HG03108 (cell line): ENCODE data around the gene CHST3.

Source experiments
- ATAC-seq: cut with Tn5 transposase; IDR thresholded peaks from one replicate; pipeline ENCODE4 v1.9.1; 2021; ENCODE audit warnings: moderate library complexity; ENCODE audit not compliant: unreplicated experiment

Gene CHST3

DNA sequence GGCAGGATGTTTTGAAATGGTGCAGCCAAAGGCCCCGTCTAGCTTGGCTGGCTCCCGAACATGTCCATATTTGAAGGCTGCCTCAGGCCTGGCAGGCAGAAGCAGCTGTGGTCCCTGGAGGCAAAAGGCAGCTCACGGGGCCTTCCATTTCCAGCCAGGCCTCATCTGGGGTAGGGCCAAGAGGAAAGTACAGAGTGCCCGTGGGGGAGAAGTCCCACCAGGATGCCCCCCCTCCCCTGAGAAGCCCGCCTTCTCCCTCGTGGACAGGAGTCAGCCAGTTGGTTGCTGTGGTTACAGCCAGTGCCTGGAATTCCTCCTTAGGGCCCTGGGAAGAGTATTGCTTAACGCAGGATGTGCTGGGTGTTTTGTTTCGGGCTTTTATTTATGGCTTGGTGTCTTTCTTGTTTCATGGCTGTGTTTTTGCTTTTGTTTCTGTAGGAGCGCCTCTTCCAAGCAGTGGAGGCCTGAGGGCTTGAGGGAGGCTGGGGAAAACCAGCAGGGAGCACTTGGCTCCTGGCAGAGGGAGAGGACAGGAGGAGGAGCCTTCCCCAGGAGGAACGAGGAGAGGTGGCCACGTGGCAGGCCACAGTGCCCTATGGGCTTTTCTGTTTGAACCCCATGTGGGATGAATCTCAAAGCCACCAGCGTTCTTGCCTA lies 45.4 kb downstream of the CHST3 start:
- no peak for ATAC-seq

DNA sequence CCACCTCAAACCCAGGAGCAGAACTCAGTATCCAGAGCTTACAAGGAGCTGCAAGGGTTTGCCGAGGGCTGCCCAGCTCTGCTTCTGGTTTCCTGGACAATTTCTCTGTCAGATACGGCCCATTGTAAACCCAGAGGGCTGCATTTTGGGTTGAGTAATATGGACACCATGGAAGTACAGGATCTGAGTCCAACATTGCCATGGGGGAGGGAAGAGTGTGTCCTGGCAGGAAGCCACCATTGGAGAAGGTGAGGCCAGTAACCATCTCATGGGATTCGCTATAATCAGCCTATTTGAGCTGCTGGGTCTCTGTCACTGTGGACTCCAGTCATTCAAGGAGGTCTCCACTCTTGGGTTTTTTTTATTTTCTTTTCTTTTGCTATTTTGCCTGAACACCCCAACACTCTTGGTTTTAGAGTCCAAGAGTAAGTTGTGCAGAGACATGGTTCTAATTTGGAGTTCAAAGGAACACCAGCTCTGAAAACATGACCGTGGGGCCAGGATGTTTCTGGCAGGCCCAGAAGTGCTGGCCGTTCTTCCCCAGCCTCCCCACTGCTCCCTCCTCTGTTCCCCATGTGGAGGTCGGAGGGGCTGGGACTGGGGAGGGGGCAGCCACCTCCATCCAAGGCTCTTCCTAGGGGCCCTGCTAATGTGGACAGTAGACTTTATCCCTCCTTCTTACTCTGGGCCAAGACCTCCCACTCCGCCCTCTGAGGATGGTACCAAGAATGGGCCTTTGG lies 46.2 kb downstream of the CHST3 start:
- no peak for ATAC-seq

DNA sequence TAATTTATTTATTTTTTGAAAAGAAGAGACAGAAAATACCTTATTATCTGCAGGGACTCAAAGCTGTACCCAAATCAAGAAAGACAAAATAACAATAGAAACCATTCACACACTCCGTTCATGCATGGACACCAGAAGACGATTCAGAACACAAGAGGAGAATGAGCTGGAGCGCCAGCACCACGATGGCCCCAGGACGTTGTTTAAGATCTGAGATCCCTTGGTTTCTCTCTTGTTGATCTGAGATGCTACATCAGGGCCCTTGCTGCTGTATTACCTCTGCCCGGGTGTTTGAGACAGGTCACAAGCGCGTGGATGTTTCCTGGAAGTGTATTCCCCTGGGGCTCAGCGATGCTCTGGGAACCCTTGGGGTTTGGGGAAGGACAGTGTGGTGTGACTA lies 46.8 kb downstream of the CHST3 start:
- no peak for ATAC-seq

DNA sequence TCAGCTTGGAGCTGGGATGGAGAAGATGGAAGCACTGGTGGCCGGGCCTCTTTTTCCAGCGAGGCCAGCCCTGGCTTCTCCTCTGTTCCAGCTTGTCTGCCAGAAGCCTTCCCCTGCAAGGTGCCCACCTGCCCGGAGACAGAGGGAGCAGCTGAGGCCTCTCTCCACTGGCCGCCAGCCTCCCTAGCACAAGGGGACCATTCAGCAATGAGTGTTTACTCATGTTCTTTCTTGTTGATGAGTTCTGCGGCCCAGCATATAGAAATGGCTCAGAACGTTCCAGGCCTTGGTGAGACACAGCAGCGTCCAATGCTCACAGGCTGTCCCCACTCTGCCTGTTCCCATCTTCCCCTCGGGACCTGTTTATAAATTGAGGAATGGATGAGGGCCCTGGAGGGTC lies 47.3 kb downstream of the CHST3 start:
- ATAC-seq = no peak

DNA sequence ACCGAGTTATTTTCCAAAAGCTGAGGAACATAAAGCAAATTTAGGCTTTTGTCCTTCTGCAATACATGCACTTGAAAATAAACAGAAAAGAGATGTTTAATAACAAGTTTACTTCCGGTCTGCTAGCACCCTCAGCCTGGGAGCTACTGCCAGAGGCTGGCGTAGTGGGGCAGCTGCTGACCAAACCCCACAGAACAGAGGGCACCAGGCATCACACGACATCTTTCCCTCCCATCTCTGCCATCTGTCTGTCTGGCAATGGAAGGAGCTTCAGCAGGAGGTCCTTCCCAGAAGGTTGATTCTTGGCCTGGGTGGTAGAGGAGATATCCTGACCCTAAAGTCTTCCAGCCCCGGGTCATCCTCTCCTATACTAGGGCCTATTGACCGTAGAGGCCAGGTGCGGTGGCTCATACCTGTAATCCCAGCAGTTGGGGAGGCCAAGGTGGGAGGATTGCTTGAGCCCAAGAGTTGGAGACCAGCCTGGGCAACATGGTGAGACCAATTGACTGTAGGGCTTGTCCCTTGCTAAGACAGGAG lies 47.8 kb downstream of the CHST3 start:
- ATAC-seq = no peak

DNA sequence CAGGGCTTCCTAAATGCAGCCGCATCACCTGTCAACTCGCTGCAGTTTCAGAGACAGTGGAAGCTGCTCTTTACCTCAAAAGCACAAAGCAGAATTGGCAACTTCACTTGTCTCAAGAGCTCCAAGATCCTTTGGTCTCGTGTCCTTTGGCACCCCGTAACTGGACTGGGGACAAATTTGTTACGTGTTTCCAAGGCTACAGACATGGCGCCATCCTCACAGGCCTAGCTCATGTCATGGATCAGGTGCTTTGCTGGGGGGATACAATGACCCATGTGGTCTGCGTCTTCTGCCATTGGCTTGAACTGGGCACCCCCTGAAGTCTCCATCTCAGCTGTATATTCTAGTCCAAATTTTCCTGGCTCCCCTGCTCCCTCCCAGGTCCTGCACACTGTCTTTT lies 48.6 kb downstream of the CHST3 start:
- no peak for ATAC-seq

DNA sequence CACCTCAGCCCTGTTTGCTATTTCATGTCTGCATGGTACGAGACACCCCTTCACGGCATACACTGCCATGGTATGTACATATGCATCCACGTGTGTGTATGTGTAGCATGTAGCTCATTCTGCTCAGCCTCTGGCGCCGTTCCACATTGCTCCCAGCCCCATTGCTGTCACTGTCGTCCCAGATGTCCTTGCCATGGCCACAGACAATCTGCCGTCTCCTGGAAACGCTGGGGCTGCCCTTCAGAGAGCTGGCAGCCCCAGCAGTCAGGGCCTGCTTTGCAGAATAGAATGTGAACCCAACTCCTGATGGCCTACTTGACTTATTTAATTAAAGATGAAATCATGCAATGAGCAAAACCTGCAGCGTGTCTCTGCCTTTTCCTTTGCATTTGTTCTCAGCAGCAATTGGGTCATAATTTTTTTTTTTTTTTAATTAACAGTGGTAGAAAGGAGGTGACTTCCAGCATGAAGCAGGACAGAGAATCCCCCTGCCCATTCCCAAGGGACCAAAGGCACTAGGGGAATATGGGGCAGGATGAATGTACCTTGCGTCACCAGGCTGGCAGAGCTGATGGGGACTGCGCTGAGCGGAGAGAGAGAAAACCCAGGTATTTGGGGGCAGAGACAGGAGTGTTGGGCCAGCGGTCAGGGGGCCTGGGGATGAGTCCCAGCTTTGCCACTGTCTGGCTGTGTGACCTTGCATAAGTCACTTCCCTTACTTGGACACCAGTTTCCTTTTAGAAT lies 49.2 kb downstream of the CHST3 start:
- ATAC-seq = no peak

DNA sequence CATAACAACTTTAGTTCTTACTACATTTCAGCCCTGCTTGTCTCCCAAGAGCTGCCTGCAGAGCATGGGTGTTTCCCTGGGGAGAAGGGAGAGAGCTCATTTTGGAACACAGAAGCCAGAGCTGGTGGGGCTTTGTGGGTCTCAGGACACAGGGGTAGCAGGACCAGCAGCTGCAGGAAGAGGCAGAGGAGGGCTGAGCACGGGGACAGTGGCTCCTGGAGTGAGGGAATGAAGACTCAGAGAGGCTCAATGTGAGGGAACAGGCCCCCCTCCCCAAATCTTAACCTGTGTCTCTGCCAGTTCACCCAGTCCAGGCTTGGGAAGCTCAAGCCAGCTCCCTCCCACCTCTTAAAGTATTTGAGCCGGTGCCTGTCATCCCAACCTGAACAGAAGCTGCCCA lies 50.0 kb downstream of the CHST3 start:
- ATAC-seq = no peak

DNA sequence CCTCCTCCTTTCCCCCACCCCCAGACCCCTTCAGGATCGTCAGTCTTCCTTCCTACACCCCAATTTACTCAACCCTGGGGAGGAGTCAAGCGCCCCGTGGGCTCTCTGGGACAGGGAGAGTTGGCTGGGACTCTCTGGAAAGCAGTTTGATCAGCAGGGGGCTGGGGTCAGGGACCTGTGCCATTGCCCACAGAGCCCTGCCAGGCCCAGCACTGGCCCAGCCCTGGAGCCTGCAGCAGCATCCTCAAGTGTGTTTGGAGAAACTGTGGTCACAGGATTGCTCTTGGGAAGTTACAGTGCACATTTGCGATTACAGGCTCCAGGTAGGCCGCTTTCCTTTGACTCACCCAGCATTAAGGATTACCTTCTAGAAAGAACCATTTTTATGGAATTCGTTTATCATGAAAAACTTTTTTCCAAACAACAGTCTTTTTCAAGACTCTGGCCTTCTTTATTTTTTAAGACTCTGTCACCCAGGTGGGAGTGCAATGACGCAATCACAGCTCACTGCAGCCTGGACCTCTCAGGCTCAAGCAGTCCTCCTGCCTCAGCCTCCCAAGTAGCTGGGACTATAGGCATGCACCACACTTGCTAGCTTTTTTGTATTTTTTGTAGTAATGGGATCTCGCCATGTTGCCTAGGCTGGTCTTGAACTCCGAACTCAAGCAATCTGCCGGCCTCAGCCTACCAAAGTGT lies 50.7 kb downstream of the CHST3 start:
- no peak for ATAC-seq

DNA sequence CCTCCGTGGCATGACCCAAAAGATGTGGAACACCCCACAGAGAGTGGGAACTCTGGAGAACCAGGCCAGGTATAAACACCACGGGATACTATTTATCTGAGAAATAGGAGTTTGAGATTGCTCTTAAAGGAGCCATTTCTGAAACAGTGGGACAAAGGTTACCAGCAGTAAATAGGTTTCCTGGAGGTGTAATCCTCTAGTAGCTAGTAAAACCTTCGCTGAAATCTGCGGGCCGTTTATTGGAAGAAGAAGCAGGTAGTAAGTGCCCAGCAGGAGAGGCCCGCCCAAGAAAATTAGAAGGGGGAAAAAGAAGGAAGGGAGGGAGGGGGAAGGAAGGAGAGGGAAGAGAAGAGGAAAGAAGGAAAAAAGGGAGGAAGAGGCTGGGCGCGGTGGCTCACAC lies 51.6 kb downstream of the CHST3 start:
- ATAC-seq = no peak

DNA sequence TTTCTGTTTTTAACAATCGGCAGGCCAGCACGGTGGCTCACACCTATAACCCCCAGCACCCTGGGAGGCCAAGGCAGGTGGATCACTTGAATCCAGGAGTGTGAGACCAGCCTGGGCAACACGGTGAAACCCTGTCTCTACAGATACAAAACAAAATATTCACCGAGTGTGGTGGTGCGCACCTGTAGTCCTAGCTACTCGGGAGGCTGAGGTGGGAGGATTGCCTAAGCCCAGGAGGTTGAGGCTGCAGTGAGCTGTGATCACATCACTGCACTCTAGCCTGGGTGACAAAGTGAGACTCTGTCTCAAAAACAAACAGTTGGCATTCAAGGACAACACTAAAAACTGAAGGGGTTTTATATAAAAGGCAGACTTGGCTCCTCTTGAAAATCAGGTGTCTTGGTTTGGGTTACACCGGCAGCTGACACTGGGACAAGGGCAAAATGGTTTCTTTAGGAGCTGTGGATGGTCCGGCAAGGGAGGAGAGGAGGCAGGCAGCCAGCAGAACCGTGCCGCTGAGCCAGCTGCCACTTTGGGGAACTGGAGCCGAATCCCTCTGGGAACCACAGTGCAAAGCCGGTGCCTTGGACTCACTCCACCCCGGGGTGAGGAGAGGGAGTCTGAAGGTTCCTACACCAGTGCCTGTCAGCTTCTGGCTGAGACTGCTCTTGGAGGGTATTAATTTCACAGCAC lies 52.6 kb downstream of the CHST3 start:
- no peak for ATAC-seq

DNA sequence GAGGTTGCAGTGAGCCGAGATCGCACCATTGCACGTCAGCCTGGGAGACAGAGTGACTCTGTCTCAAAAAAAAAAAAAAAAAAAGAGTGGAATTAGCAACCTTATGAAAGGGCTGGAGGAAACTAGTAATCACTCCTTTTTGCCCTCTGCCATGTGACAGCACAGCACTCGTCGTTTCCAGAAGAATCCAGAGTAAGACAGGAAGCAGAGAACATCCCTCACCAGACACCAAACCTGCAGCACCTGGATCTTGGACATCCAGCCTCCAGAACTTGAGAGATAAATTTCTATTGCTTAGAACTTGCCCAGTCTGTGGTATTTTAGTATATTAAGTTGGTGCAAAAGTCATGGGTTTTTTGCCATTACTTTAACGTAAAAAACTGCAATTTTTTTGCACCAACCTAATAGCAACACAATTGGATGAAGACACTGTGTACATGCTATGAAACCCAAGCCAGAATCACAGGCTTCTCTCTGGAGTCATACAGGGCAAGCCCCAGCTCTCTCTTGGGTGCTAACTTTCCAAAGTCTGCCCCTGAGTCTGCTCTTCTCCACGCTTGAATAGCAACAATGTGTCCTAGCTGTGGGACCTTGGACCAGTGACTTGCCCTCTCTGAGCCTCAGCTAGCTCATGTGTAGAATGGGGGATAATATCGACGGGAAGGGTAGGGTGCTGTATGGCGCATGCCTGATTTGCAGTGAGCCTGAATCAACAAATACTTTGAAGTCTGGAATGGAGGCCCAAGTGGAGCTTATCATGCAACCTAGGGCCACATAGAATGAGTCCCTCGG lies 55.1 kb downstream of the CHST3 start:
- no peak for ATAC-seq

DNA sequence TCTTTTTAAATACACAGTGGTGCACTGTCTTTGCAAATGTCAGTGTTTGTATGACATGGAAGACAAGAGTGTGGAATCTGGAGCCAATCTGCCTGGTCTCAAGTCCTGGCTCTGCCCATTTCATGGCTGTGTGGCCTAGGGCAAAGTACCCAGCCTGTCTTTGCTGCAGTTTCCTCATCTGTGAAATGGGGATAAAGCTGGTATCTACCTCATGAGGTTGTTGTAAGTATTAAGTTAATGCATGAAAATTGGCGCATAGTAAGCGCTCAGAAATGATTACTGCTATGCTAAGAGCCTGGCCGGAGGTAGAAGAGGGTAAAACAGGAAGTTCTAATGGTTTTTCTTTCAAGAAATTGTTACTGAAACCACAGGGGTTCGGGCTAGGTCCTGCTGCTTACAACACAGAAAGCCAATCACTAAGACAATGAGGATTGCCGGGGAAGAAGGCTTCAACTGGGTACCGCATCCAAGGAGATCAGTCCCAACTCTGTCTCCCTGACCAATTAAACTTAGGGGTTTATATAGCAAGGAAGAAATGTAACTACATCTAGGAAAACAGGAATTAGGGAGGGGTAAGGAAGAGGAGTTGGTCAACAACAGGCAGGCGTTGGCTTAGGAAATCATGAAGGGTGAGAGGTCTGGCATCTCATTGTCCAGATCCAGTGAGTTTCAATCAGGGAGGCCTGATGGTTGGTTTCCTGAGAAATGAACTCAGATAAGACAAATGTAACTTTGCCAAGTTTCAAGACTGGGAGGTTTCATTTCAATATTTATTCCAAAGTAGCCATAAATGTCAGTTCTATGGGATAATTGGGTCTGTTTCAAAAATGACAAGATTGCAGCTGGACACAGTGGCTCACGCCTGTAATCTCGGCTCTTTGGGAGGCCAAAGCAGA lies 57.0 kb downstream of the CHST3 start:
- ATAC-seq = no peak

DNA sequence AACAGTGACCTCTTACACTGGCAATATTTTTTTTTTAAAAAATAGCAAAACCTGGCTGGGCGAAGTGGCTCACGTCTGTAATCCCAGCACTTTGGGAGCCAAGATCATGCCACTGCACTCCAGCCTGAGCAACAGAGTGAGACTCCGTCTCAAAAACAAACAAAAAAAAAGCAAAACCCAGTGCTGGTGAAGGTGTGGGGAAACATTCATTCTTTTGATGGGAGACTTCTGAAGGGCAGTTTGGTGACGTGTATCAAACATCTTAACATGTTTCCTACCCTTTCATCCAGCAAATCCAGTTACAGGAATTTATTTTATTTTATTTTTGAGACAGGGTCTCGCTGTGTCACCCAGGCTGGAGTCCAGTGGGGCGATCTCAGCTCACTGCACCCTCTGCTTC lies 58.0 kb downstream of the CHST3 start:
- ATAC-seq = no peak

DNA sequence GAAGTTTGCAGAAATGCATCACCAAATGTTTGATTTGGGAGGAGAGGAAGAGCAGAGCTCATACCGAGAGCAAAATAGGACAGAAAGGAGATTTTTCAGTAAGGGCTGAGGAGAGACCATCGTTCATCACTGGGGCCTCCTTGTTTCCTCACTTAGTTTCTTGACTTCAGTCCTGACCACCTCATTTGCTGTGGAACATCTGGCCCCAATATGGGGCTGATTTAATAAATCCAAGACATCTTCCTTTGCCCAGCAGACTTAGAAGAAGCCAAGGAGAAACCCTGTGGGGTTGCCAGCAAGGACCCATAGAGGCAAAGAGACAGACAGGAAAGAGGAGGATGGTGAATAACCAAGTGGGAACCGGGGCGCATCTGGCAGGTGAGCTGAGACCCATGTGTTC lies 60.4 kb downstream of the CHST3 start:
- no peak for ATAC-seq

DNA sequence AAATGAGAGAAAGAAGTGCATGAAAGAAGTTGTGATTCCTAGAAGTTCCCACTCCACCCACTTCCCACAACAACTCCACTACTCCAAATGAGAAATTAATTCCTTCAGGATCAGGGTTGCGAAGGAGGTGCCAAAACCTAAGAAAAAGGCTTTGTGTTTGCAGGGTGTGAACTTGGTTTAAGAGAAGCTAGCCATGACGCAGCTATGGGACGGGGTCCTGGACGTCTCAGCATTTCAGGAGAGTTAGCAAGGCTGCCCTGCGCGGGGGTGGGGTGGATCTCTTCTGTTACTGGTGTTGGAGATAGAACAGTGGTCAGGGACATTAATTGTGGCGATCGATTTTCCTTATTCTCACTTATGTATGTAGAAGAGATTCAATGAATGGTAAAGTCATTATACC lies 61.2 kb downstream of the CHST3 start:
- no peak for ATAC-seq

DNA sequence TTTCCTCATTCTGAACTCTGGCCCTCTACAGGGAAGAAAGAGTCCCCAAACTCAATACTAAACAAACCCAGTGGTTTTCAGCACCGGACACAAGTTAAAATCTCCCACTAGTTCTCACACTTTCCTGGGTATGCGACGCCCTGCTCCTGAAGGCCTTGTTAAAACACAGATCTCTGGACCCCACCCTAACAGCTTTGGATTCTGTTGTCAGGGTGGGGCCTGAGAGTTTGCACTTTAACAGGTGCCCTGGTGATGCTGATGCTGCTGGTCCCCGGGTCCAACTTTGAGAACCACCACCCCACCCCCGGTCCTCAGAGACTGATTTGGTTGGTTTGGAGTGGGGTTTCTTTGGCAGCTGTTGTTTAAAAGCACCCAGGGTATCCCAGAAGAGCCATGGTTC lies 61.6 kb downstream of the CHST3 start:
- ATAC-seq = no peak

DNA sequence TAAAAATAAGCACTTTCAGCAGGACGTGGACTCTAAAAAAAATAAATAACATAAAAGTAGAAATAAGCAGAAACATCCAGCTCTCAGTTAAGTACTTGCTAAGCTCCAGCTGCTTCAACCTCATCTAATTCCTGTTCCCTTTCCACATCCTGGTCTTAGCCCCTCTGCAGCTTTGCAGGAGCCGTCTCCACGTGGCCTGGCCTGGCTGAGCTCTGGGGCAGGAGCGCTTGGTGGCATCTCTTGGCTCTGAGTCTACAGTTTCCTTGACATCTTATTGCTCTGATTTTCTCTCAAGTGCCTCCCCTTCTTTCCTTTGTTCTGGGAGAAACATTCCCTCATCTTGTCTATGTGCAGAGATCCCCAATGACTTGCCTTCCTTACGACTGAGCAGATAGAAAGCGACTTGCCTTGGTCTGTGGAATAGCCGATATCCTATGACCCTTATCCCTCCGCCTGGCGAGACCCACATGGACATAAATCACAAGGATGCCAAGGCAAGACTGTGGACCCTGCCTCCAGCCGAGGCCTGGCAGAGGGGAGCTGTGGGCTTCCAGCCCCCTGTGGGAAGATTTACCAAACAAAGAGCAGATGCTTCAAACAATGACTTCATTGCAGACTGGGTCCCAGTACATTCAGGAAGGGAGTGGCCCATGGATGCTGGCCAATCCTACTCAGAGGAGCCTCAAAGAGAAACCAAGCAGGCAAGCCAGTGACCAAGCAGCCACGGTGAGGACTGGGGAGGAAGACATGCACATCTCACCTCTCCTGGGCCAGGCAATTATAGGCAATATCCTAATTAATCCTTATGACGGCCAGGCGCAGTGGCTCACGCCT lies 62.3 kb downstream of the CHST3 start:
- no peak for ATAC-seq
